HG02884 (cell line): ENCODE data around the gene NACC1.

Experiments used
- ATAC-seq: cut with Tn5 transposase; IDR thresholded peaks from one replicate; pipeline ENCODE4 v1.9.1; 2021; ENCODE audit warnings: mild to moderate bottlenecking, moderate library complexity; ENCODE audit not compliant: unreplicated experiment

NACC1 gene

GRCh38 chr19:13087795-13088537 is 30.1 kb upstream of the NACC1 start:
- ATAC-seq: no peak

GRCh38 chr19:13089139-13089856 is 28.8 kb upstream of the NACC1 start:
- no peak for ATAC-seq

- no peak for ATAC-seq
These were observed 28.1 kb upstream of the NACC1 start for GRCh38 chr19:13089857-13090507.

GRCh38 chr19:13090511-13091231 is 27.4 kb upstream of the NACC1 start:
- ATAC-seq: no peak

- no peak for ATAC-seq
These were observed 26.5 kb upstream of the NACC1 start for GRCh38 chr19:13091400-13092157.

- no peak for ATAC-seq
These were observed 25.9 kb upstream of the NACC1 start for GRCh38 chr19:13092158-13092543.

GRCh38 chr19:13092606-13093235 is 25.3 kb upstream of the NACC1 start:
- no peak for ATAC-seq

GRCh38 chr19:13093407-13094105 is 24.5 kb upstream of the NACC1 start:
- ATAC-seq: no peak

- no peak for ATAC-seq
These were observed 24.0 kb upstream of the NACC1 start for GRCh38 chr19:13094106-13094504.

- ATAC-seq: no peak
These were observed 23.2 kb upstream of the NACC1 start for GRCh38 chr19:13094771-13095392.

GRCh38 chr19:13095393-13095784 is 22.7 kb upstream of the NACC1 start:
- ATAC-seq: no peak

- ATAC-seq: no peak
These were observed 21.8 kb upstream of the NACC1 start for GRCh38 chr19:13095934-13096927.

GRCh38 chr19:13097033-13097462 is 21.0 kb upstream of the NACC1 start:
- ATAC-seq: no peak

- ATAC-seq: no peak
These were observed 20.4 kb upstream of the NACC1 start for GRCh38 chr19:13097463-13098258.

GRCh38 chr19:13098277-13099072 is 19.6 kb upstream of the NACC1 start:
- no peak for ATAC-seq
